WTC11 (cell line): ENCODE results near the gene ARHGAP25.

Source experiments
- SP1 ChIP-seq: sonication (generic); formaldehyde crosslinking; conservative IDR thresholded peaks from 2 replicates; pipeline ENCODE4 v1.8.1; 2022; ENCODE audit warnings: missing genetic modification reagents
- TCF7 ChIP-seq: sonication (generic); formaldehyde crosslinking; IDR thresholded peaks from 2 replicates; pipeline ENCODE4 v1.8.0; 2022; ENCODE audit warnings: mild to moderate bottlenecking, low read depth, missing genetic modification reagents, moderate library complexity
- TF ChIP-seq, protein P1 (sequence below): fragments of 200-600 bp; IDR thresholded peaks from 2 replicates; pipeline ENCODE4 v1.8.0; 2022; ENCODE audit warnings: antibody characterized with exemption
- TF ChIP-seq, protein P2 (sequence below): sonication (generic); formaldehyde crosslinking; IDR thresholded peaks from 2 replicates; pipeline ENCODE4 v1.8.0; 2022; ENCODE audit warnings: mild to moderate bottlenecking, missing genetic modification reagents

DNA sequence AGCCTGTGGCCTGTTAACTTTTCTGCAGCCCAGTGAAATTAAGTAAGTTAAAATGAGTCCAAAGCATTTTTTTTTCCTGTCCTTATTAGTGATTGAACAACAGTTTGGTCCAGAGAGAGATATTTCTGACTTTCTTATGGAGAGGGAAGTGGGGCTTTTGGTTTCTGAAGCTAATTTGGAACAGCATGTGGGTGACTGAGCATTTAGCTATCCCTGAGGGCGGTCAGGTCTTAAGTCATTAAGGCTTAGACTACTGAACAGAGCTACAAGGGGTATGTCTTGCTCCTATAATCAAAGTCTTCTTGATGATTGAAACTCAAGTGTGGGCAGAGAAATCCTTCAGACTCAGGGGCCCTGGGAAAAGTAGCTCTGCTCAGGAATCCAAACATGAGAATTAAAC, 14.0 kb downstream of the ARHGAP25 start:
- TF ChIP-seq, protein P1, sequence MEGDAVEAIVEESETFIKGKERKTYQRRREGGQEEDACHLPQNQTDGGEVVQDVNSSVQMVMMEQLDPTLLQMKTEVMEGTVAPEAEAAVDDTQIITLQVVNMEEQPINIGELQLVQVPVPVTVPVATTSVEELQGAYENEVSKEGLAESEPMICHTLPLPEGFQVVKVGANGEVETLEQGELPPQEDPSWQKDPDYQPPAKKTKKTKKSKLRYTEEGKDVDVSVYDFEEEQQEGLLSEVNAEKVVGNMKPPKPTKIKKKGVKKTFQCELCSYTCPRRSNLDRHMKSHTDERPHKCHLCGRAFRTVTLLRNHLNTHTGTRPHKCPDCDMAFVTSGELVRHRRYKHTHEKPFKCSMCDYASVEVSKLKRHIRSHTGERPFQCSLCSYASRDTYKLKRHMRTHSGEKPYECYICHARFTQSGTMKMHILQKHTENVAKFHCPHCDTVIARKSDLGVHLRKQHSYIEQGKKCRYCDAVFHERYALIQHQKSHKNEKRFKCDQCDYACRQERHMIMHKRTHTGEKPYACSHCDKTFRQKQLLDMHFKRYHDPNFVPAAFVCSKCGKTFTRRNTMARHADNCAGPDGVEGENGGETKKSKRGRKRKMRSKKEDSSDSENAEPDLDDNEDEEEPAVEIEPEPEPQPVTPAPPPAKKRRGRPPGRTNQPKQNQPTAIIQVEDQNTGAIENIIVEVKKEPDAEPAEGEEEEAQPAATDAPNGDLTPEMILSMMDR: no peak
- TF ChIP-seq, protein P2, sequence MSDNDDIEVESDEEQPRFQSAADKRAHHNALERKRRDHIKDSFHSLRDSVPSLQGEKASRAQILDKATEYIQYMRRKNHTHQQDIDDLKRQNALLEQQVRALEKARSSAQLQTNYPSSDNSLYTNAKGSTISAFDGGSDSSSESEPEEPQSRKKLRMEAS: no peak
- TF ChIP-seq SP1 (CRISPR knock-in tag): no peak
- no peak for TF ChIP-seq TCF7 (CRISPR knock-in tag)
